KG1 (cell line): ENCODE data around the gene MUC5AC.
"Not testable (repeated sequence)": the region's sequence is repeated elsewhere in the genome, so short reads cannot be mapped to it uniquely, and the experiment has no call there.

ENCODE experiments used
- DNase-seq: peaks from one replicate; lab custom pipeline; 2025; lab: John Stamatoyannopoulos, UW

The MUC5AC gene, protein sequence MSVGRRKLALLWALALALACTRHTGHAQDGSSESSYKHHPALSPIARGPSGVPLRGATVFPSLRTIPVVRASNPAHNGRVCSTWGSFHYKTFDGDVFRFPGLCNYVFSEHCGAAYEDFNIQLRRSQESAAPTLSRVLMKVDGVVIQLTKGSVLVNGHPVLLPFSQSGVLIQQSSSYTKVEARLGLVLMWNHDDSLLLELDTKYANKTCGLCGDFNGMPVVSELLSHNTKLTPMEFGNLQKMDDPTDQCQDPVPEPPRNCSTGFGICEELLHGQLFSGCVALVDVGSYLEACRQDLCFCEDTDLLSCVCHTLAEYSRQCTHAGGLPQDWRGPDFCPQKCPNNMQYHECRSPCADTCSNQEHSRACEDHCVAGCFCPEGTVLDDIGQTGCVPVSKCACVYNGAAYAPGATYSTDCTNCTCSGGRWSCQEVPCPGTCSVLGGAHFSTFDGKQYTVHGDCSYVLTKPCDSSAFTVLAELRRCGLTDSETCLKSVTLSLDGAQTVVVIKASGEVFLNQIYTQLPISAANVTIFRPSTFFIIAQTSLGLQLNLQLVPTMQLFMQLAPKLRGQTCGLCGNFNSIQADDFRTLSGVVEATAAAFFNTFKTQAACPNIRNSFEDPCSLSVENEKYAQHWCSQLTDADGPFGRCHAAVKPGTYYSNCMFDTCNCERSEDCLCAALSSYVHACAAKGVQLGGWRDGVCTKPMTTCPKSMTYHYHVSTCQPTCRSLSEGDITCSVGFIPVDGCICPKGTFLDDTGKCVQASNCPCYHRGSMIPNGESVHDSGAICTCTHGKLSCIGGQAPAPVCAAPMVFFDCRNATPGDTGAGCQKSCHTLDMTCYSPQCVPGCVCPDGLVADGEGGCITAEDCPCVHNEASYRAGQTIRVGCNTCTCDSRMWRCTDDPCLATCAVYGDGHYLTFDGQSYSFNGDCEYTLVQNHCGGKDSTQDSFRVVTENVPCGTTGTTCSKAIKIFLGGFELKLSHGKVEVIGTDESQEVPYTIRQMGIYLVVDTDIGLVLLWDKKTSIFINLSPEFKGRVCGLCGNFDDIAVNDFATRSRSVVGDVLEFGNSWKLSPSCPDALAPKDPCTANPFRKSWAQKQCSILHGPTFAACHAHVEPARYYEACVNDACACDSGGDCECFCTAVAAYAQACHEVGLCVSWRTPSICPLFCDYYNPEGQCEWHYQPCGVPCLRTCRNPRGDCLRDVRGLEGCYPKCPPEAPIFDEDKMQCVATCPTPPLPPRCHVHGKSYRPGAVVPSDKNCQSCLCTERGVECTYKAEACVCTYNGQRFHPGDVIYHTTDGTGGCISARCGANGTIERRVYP (N-terminal part only)

DNA sequence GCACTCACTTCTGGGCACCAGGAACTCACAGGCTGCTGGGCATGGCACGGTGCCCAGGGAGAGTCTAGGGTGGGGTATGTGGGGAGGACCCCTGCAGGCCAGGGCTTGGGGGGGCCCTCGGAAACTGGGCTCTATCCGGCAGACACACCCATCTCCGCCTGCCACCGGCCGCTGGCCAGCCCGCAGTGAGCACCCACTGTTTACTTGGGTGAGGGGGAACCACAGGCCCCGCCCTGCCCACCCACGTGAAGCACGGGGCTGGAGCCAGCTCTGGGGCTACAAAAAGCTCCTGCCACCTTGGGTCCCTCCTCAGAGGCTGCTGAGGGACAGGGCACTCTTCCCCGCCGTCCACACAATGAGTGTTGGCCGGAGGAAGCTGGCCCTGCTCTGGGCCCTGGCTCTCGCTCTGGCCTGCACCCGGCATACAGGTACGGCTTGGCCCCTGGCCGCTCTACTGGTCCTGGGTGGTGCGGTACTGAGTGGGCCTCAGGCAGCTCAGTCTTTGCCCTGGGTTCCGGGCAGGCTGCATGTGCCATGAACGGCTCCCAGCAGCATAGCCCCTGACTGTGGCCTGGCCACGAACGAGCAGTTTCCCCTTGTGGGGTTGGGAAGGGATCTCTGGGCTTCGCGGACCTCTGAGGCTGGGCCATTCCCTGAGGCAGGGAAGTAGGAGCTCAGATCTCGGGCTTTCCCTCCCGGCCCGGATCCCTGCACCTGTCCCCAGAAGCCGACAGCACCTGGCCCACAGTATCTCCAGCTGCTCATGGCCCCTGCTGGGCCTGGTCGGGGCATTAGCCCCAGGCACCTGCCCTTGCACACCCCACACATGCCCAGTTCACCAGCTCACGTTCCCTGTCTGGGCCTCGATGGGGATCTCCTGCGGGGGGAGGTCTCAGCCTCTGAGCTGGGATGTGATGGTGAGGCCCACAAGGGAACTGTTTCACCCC is at the start of gene MUC5AC:
TSS of gene MUC5AC (plus strand) at position 309 of the 947 bp plus-strand sequence. CDS start at position 356, 47 bp downstream.
- no peak for DNase-seq

DNA sequence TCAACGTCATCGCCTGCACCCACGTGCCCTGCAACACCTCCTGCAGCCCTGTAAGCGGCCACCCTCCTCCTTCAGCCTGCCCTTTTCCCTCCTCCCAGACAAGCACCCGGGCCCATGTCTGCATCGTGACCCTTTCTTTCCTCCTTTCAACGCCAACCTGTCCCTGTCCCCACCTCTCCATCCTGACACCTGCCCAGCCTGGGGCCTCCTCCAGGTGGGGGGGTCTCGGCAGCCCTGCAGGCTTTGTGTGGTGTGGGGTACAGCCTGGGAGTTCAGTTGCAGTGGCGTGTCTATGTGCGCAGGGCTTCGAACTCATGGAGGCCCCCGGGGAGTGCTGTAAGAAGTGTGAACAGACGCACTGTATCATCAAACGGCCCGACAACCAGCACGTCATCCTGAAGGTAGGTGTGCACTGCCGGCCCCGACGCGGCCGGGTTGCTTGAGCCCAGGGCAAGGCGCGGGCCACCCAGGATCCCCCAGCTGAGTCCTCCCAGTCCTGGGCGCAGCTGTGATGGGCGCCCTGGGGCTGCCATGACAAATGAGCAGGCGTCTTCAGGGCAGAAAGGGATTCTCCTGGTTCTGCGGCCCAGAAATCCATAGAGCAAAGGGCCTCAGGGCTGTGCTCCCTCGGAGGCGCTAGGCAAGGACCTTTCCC is 49.4 kb upstream of the MUC5AC start:
- no peak for DNase-seq

DNA sequence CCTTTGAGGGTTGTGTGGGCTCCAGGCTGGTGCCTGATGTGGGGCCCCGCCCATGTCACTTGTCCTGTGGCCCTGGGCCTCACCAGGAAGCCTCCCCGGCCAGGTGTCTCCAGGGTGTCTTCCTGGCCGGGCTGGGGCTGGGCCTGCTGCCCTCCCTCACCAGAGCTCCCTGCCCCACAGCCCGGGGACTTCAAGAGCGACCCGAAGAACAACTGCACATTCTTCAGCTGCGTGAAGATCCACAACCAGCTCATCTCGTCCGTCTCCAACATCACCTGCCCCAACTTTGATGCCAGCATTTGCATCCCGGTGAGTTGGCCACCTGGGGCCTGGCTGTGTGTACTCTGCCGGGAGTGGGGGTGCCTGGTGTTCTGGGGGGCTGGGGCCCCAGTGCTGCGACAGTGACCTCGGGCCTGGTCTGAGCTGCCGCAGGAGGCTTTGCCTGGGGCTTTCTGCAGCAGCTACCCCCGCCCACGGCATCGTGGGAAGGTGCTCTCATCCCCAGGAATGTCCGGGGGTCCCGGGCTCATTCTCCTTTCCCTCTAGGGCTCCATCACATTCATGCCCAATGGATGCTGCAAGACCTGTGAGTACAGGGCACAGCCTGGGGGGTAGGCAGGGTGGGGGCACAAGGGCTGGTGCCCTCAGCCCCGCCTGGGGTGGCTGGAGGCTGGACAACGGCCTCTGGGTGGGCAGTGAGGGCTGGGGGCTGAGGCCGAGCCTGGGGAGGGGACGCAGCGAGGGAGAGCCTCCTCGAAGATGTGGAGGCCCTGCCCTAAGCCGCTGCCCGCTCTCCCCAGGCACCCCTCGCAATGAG is 48.4 kb upstream of the MUC5AC start:
- no peak for DNase-seq

DNA sequence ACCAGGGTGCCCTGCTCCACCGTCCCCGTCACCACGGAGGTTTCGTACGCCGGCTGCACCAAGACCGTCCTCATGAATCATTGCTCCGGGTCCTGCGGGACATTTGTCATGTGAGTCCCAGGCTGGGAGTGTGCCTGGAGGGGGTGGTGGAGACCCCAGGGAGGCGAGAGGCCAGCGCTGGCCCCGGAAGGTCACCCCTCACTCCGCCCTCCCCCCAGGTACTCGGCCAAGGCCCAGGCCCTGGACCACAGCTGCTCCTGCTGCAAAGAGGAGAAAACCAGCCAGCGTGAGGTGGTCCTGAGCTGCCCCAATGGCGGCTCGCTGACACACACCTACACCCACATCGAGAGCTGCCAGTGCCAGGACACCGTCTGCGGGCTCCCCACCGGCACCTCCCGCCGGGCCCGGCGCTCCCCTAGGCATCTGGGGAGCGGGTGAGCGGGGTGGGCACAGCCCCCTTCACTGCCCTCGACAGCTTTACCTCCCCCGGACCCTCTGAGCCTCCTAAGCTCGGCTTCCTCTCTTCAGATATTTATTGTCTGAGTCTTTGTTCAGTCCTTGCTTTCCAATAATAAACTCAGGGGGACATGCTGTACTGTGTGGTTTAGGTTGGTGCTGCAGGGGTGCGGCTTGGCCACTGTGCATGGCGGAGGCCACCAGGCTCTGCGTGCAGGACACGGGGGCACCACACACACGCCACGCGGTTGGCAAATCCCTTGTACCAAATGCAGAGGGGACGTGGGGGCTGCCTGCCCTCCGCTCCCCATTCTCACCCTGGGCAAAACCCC is 47.6 kb upstream of the MUC5AC start:
- no peak for DNase-seq

DNA sequence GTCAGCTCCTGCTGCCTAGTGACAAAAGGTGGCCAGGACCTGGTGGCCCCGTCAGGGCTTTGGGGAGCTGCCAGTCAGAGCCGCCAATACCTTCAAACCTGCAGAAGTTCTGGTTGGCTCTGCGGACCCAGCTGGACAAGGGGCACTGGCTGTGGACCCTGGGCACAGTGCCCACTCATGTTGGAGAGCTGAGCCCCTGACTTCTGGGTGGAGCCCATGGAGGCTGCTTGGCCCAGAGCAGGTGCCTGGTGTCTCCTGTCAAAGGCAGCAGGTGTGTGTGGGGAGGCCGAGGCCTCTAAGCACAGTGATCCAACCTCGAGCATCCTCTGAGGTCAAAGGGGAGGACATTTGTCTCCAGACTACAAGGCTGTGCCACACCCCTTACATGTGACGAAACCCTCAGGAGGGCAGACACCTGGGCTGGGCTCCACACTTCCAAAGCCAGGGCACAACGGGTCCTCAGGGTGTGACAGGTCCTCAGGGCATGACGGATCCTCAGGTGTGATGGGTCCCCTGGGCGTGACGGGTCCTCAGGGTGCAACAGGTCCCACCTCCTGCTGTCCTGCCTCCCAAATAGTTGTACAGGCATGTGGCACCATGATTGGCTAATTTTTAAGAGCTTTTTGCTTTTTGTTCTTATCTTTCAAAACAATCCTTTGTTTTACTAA is 46.1 kb upstream of the MUC5AC start:
- DNase-seq = no peak

DNA sequence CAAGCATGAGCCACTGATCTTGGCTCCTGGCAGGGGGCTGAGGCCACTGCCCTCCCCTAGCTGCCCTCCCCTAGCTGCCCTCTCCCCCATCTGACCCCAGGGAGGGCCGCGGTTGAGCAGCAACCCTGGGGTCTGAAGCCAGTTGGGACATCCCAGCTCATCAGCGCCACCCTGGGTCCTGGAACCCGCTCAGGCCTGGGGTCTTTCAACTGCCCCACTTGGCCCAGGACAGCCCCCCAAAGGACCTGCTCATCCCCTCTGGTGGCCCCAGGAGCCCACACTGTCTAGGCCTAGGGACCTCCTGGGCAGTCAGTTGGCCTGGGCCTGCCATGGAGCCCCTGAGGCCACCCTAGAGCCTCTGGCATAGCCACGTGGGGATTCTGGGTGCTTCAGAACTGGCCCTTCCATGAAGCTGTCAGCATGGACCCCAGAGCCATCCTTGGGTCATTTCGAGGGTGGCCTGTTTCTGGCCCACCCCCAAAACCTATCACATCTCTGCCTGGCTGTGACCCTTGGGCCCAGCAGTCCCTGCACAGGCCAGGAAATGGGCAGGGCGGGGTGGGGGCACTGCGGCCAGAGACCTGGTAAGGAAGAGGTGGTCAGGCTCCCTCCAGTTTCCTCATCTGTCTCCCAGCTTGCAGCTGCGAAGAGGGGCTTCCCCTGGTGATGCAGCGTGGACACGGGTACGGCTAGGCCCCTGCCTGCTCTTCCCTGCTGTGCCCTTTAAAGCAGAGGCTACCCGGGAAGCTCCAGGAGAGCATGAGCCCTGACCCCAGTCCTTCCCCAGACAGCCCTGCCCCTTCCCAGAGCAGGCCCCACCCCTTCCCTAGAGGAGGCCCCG is 45.2 kb upstream of the MUC5AC start:
- no peak for DNase-seq

DNA sequence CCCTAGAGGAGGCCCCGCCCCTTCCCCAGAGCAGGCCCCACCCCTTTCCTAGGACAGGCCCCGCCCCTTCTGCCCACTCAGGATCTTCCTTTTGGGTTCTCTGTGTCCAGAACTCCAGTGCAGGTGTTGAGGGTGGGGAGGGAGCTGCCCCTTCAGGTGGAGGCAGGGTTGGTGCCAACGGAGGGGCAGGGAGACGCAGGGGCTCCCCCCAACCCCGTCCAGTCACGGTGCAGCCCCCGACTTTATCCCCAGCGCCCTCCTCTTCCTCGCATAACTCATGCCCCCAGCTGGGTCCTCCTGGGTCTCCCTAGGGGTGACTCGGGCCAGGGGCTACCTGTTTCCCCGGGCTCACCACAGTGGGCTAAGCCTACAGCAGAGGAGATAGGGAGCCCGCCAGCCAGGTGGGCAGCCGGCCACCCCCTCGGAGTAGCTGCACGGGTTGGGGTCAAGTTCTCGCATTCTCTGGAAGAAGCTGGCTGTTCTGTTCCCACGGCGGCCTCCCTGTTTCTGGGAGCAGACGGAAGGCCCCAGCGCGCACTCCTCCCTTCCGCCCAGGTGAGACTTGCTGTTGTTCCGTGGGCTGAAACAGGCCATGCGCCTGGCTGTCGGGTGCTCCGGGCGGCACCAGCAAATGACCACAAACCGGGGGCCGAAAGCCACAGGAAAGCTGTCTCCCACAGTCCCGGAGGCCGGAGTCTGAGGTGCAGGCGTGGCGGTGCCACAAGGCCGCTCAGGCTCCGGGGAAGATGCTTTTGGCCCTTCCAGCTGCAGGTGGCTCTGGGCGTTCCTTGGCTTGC is 44.1 kb upstream of the MUC5AC start:
- no peak for DNase-seq

DNA sequence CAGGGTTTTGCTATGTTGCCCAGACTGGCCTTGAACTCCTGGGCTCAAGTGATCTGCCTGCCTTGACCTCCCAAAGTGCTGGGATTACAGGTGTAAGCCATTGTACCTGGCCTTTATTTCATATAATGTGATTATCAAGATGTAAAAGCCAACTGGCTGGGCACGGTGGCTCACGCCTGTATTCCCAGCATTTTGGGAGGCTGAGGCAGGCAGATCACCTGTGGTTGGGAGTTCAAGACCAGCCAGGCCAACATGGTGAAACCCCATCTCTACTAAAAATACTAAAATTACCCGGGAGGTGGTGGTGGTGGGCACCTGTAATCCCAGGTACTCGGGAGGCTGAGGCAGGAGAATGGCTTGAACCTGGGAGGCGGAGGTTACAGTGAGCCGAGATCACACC is 42.5 kb upstream of the MUC5AC start:
- DNase-seq = not testable (repeated sequence)

DNA sequence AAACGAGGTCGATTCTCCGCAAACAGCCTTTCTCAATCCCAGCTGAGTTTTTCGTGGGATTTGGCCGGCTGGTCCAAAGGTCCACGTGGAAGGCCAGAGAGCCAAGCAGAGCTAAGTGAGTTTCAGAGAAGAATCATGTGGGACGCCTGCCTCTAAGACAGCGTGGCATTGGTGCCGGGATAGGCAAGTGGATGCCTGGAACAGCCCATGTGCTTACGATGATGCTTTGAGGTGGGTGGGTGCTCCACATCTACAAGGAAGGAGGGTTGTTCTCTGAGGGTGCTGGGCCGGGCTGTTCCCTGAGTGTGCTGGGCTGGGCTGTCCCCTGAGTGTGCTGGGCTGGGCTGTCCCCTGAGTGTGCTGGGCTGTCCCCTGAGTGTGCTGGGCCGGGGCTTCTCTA is 41.6 kb upstream of the MUC5AC start:
- no peak for DNase-seq

DNA sequence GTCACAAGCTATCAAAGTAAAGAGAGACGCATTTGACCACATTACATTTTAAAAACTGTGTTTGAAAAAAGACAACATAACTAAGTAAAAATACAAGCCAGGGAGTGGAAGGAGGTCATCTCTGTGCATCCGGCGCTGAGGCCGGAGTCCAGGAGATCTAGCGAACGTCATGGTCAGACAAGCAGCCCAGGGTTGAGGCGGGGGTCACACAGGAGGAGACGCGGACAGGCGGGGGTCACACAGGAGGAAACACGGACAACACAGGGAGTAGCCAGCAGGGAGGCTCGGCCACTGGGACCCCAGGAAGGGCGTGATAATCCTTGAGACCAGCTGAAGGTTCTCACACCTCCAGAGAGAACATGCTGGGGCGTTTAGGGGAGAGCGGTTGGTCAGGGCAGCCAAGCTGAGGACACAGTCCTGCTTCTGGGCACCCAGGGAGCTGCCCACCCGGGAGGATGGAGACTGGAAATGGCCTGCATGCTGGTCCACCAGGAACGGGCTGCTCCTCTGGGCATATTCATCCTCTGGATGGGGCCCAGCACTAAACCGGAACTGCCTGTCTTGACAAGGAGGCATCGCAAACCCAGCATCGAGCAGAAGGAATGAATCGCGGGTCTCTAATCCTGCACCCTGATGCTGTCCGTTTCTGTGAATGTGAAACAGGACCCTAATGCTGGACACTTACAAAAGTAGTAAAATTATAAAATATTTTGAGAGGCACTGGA is 40.9 kb upstream of the MUC5AC start:
- DNase-seq = no peak

DNA sequence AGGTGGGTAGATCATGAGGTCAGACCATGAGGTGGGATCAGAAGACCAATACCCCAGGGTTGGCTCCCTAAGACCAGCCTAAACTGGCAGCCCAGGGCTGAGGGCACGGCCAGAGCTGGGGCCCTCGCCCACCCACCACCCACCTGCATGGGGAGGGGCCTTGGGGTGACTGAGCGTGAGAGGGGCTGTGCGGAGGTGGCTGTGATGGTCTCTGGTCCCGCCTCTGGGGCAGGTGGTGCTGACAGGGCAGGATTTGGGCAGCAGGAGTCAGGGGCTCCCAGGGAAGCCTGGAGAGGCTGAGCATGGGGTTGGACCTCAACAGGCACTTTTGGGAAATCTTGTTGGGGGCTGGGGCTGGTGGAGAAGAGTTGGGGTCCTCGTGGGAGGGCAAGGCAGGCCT is 39.8 kb upstream of the MUC5AC start:
- DNase-seq = no peak

DNA sequence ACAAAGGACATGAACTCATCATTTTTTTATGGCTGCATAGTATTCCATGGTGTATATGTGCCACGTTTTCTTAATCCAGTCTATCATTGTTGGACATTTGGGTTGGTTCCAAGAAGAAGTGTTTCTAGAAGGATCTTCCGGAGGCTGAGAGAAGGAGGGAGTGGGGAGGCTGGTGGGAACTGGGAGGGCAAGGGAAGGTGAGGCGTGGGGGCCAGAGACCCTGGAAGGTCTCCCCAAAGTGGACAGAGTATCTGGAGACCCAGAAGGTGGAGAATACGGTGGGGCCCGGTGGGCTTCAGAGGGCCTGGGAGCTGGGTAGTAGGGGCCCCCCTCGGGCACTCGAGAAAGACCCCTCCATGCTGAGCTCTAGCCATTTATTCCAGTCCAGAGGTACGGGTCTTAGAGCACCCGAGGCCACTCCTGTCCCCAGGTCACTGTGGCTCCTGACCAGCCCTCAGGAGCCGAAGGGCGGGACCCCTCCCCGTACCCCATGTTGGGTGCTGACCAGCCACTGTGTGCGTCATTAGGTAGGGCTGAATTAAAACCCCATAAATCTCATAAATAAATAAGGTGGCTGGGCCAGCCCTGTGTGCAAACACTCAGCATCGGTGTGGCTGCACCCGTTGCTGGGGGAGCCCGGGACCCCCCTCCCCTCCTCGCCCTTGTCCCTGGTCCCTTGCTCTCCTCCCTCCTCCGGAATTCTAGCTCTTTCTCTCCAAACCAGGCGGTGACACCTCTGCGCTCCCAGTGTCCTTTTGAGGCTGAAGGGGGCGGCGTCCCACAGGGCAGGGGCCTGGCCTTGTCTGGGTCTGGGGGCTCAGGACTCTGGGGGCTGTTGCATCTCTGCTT is 38.8 kb upstream of the MUC5AC start:
- DNase-seq = no peak

DNA sequence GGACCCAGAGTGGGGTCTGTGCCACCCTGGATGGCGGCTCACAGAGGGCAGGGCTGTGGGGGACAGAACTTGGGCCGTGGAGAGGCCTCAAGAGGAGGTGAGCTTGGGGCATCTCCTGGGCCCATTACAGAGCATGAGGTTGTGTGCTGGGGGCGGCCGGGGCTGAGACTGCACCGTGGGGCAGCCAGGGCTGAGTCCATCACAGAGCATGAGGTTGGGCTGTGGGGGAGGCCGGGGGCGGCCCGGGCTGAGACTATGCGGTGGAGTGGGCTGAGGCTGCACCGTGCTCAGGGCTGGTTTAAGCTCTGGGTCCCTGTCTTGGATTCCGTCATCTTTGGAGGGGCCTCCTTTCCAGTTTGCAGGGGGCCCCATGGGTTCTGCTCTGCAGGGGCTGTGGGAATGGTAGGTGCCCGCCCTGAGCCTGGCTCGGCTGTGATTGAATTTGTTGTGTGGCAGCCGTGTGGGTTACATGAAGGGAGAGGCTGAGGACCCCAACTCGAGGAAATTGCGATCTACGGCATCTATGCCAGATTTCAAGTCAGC is 38.1 kb upstream of the MUC5AC start:
- DNase-seq = no peak

DNA sequence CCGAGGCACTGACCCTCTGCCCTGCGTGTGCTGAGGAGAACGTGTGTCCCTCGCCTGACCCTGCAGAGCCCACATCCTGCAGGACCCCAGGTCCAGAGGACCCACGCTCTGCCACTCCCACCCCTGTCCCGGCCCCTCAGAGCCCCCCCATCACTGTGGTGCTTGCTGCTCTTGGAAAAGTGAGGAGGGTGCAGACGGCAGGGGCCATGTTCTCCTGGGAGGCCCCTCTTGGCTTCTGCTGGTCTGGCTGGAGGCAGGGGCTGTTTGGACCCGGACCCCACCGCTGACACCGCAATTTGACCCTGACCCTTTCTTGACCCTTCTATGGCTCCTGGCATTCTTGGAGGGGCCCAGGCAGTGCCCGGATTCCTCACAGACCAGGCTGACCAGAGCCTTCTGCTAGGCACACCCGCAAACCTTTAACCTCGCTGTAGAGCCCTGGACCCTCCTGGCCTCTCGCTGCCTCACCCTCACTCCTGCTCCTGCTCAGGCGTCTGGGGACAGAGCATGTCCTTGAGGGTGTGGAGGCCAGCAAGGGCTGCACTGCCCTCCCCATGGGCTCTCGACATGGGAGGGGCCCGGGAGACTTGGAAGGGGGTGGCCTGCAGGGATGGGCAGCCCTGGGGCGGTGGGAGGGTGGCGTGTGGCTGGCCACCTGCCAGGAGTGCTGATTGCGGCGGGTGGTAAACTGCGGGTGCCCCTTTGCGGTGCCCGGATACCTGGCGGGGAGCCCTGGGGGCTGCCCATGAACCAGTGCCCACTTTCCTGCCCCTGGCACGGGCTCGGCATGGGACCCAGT is 37.0 kb upstream of the MUC5AC start:
- no peak for DNase-seq
